Stimulated activated CD8-positive, alpha-beta memory T cell treated with anti-CD3 and anti-CD28 coated beads, Interleukin-12 subunit alpha, Interleukin-12 subunit beta, amount 100 ng/mL, for 4 hours (primary cell): Measurements from ENCODE around the gene NUP58.

Source experiments
- DNase-seq: peaks from one replicate; pipeline ENCODE4 v3.0.0-alpha.2; 2020; ENCODE audit warnings: low read depth

Gene NUP58, protein sequence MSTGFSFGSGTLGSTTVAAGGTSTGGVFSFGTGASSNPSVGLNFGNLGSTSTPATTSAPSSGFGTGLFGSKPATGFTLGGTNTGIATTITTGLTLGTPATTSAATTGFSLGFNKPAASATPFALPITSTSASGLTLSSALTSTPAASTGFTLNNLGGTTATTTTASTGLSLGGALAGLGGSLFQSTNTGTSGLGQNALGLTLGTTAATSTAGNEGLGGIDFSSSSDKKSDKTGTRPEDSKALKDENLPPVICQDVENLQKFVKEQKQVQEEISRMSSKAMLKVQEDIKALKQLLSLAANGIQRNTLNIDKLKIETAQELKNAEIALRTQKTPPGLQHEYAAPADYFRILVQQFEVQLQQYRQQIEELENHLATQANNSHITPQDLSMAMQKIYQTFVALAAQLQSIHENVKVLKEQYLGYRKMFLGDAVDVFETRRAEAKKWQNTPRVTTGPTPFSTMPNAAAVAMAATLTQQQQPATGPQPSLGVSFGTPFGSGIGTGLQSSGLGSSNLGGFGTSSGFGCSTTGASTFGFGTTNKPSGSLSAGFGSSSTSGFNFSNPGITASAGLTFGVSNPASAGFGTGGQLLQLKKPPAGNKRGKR

DNA sequence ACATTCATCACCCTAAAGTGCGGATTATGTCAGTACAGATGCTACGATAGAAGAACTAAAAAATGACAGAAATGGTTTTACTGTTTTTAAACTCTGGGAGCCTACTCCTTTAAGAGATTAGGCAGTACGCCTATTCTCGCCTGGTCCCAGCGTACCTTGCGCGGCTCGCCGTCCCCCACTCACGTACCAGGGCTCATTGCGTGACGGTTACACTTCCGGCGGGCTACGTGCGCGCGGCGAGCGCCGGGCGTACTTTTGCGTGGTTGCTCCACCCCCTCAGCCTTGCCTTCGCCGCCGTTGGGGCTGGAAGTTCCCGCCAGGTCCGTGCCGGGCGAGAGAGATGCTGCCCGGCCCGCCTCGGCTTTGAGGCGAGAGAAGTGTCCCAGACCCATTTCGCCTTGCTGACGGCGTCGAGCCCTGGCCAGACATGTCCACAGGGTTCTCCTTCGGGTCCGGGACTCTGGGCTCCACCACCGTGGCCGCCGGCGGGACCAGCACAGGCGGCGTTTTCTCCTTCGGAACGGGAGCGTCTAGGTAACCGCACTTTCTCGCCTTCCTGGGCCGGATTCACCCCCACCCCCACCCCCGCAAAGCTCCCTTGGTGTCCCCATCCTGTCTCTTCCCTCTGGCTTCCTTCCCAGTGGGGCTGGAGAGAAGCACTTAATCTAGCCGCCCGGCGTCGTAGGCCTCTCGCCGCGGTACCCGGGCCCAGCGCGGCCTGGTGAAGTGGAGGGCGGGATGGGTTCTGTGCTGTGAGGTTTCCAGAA is at the start of gene NUP58:
NUP58 (plus strand) TSS at position 279 of the 767 bp plus-strand sequence; CDS start at position 428, 149 bp downstream.
- DNase-seq, result peak; percentile 88

DNA sequence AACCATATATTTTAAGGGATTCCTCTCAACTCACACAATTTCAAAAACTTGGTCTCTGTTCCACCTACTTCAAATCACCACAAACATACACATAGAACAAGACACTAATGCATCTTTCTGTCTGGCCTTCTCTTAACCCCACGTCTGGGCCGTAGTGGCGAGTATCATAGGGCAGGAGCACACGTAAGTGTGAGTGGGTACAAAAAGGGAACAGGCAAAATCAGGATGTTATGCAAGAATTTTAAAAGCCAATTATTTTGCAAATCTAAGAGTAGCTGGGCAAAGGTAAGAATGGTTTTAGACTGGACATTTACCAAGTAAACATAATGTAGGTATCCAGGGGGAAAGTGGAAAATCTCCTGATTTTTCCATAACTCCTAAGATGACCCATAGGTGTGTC is 49.2 kb upstream of the NUP58 start:
- DNase-seq, result no peak

DNA sequence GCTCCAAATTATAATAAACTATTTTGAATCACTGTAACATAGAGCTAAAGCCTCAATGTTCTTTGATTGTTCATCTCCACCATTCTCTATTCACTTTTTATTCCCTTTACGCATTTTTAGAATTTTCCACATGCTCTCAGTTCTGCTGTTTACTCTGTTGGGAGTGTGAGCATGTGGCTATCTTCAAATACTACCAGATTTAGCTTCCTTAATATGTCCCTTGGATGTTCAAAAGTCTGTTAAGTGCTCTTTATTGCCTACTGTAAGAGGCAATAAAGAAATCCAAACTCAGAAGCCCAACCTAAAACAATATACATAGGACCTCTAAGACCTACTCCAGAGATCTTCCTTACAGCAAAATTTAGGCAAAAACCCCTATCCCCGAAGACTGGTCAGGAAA is 48.7 kb upstream of the NUP58 start:
- no peak for DNase-seq

DNA sequence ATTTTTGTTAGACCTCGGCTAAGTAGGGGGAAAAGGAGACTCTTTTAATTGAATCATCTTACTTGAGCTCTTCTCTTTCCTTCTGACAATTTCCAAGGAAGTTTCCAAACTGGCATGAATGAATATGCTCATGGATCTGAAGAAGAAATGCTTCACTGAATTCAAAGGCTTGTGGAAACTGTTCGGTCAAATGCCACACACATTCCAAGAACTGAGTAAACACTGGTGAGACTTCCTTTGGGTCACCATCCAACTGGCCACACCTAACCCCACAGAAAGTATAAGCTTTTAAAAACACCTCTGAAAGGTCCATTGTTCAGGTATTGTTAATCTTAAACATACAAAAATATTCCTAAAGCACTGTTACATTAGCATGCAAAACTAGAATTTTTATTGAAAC is 47.7 kb upstream of the NUP58 start:
- no peak for DNase-seq

- DNase-seq, result no peak
Measured at GRCh38 chr13:25262261-25262660, 39.2 kb upstream of the NUP58 start.

DNA sequence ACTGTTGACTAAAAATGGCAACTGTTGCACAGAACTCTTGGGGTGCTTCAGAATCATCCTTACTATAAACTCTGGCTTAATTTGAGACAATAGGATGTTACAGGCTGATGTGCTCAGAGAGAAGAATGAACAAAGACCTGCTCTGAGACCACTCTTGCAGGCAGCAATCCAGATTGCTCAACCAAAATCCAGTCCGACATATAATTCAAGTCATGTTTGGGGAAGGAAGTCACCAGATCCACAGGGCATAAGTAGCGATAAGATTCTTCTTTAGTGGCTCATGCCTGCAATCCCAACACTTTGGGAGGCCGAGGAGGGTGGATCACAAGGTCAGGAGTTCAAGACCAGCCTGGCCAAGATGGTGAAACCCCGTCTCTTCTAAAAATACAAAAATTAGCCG is 34.7 kb upstream of the NUP58 start:
- no peak for DNase-seq

DNA sequence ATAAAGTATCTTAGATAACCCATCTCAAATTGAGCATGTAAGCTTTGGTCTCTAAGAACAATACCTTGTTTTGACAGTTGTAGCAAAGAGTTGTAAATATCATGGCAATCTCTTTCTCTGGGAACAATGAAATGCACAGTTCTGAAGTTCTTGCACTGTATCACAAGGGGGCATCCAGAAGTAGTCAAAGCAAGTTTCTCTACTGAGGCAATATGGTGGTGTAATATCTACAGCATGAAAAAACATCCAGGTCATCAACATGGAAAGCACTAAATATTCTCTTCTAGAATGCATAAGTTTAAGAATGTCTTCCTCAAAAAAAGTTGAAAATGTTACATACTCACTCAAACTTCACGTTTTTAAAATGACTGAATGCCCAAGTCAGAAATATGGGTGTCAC is 33.7 kb upstream of the NUP58 start:
- DNase-seq, result no peak

- no peak for DNase-seq
Measured at GRCh38 chr13:25268561-25268960, 32.9 kb upstream of the NUP58 start.

DNA sequence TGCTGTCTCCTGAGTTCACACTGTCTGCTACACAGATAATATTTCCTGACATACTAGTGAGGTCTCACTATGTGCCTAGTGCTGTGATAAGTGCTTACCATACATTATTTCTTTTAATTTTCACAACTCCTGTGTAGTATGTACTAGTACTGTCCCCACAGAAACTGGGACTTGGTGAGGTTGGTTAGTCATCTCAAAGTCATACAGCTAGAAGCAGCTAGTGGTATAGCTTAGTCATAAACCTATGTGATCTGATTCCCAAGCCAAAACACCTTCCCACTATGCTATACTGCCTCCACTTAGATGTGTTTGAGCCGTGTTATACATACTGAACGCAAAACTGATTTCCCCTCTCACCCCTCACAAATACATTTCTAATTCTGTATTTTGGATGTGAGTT is 24.7 kb upstream of the NUP58 start:
- DNase-seq, result no peak

DNA sequence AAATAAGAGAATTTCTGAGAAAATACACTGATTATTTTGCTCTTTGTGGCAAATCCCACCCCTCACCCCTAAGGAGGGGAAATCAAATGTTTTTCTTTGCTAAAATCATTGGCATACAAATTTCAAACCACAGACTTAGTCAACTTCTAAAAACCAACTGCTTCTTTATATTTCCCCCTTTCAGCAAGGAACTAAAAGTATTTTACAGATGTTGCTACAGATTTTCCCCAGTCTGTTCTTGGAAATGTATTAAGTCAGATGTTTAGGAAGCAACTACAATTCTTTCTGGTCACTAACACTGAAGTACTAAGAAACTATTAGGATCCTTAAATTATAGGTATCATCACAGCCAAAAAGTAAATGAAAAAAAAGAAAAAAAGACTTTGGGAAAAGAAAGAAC is 21.0 kb upstream of the NUP58 start:
- no peak for DNase-seq

DNA sequence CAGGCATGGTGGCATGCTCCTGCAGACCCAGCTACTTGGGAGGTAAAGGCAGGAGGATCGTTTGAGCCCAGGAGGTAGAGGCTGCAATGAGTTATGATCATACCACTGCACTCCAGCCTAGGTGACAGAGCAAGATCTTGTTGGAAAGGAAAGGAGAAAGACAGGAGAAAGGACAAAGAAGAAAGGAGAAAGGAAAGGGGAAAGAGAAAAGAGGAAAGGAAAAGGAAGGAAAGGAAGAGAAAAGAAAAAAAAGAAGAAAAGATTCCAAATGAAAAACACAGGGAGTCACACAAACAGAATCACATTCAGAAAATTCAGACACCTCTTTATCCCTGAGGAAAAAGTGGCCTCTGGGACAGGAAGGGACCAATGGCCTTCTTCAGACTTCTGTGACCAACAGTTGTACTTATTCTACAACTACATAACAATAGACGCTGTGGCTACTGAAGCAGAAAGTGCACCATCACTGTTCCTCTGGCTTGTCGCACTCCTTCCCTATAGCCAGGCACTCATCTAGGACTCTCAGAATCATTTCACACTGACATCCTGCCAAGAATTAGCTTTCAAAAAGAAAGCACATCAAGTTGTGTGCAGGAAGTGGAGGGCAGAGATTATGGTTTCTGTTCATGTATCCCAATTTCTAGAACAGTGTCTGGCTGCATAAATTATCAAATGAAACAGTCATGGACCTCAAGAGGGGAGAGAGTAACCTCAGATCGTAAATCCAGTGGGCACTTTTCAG is 20.1 kb upstream of the NUP58 start:
- DNase-seq, result no peak

GRCh38 chr13:25281935-25282332 is 19.5 kb upstream of the NUP58 start:
- no peak for DNase-seq

- DNase-seq, result no peak
Measured at GRCh38 chr13:25286308-25286968, 15.0 kb upstream of the NUP58 start.

DNA sequence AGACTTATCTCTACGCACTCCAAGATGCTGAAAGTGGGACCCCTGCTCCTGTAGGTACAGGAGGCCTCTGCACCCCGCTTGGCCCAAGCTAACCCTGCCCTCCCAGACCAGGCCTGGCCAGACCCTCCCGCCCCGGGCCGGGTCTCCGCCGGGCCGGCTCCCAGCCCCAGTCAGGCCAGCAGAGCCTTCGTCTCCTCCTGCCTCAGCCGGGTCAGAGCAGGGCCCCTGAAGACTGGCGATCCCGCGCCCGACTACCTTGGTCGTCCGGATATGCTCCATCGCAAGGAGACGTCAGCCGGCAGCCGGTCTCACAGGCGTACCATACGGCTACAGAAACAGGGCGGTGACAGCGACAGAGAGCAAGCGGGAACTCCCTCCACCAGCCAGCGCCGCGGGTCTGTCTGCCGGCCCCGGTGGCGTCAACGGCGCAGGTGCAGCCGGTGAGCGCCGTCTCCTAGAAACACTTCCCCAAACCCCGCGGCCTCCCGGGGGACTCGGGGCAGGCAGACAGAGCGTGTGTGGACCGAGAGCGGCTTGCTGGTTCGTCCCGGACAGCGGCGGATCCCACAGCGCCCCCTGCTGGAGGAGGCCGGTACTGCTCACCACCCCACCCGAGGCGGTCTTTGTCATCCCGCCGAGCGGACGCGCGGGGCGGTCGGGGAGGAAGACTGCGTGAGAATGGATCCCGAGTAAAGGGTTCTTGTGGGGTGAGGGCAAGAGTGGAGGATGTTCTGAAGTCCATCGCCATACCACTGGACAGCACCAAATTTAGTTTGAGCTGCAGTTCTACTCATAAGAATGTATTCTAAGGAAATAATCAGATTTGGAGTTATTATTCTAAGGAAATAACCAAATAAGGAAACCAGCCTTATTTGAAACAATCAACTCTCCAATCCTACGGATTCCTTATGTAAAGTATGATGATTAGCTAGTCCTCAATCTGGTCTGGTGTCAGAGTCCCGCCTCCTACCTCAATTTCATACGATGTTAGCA is 14.2 kb upstream of the NUP58 start, which contains the start of gene MTMR6:
MTMR6 (minus strand) TSS at position 520 of the 993 bp plus-strand sequence; CDS start at position 279, 241 bp downstream.
- peak; percentile 86 for DNase-seq

GRCh38 chr13:25288966-25289365 is 12.5 kb upstream of the NUP58 start:
- DNase-seq, result no peak

DNA sequence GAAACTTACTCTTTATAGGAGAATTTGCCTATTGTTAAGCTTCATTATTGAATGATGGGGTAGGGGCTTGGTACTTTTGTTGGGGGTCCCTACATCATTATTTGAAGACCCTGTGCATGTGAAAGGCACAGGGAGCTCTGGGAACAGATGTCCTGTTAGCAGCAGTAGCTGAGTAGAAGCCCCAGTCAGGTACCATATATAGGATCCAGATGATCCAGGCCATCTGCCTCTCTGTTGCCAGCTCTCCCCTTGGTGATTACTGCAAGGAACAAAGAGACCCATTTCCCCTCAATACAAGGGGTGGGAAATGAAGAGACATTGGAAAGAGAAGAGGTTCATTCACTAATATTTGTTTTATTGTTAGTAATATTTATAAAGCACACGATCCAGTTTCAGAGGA is 9.7 kb upstream of the NUP58 start:
- no peak for DNase-seq

- DNase-seq, result no peak
Measured at GRCh38 chr13:25292301-25292700, 9.1 kb upstream of the NUP58 start.

- DNase-seq, result no peak
Measured at GRCh38 chr13:25295228-25295627, 6.2 kb upstream of the NUP58 start.

GRCh38 chr13:25295701-25296100 is 5.7 kb upstream of the NUP58 start:
- no peak for DNase-seq

GRCh38 chr13:25300861-25301346 is 521 bp upstream of the NUP58 start:
- DNase-seq, result peak; percentile 5
